Fibroblast of skin of left quadriceps (primary cell): ENCODE data around the gene DTNB.

Experiments
- DNase-seq, 2 experiments: peaks; one replicate each; pipeline ENCODE4 v3.0.0-alpha.2; 2013; ENCODE audit warnings: low read depth in 2 of 2

DTNB gene

GRCh38 chr2:25505182-25505581 lies 168.2 kb downstream of the DTNB start:
- DNase-seq = no peak

GRCh38 chr2:25504266-25504665 lies 169.1 kb downstream of the DTNB start:
- DNase-seq = no peak

- no peak for DNase-seq
These were observed 174.2 kb downstream of the DTNB start for GRCh38 chr2:25499157-25499556.

- DNase-seq = no peak
These were observed 175.4 kb downstream of the DTNB start for GRCh38 chr2:25497918-25498407.

- DNase-seq = no peak
These were observed 176.0 kb downstream of the DTNB start for GRCh38 chr2:25497229-25497917.

- DNase-seq = peak; percentile 42 to 45
These were observed 178.8 kb downstream of the DTNB start for GRCh38 chr2:25494616-25495015.

- no peak for DNase-seq
These were observed 180.2 kb downstream of the DTNB start for GRCh38 chr2:25493207-25493606.

GRCh38 chr2:25492726-25493125 lies 180.7 kb downstream of the DTNB start:
- no peak for DNase-seq

- peak in 1 of 2 experiments; percentile 16 for DNase-seq
These were observed 181.3 kb downstream of the DTNB start for GRCh38 chr2:25491966-25492532.

GRCh38 chr2:25491003-25491696 lies 182.2 kb downstream of the DTNB start:
- no peak for DNase-seq

GRCh38 chr2:25490217-25490616 lies 183.2 kb downstream of the DTNB start:
- no peak for DNase-seq

GRCh38 chr2:25489631-25490030 lies 183.7 kb downstream of the DTNB start:
- no peak for DNase-seq

- DNase-seq = no peak
These were observed 189.6 kb downstream of the DTNB start for GRCh38 chr2:25483607-25484266.

- DNase-seq = no peak
These were observed 191.0 kb downstream of the DTNB start for GRCh38 chr2:25482341-25482740.

- DNase-seq = peak; percentile 64 to 70
These were observed 191.7 kb downstream of the DTNB start for GRCh38 chr2:25481381-25482300.

GRCh38 chr2:25480561-25480960 lies 192.8 kb downstream of the DTNB start:
- no peak for DNase-seq

- DNase-seq = no peak
These were observed 193.6 kb downstream of the DTNB start for GRCh38 chr2:25479761-25480160.

- no peak for DNase-seq
These were observed 194.6 kb downstream of the DTNB start for GRCh38 chr2:25478736-25479135.

GRCh38 chr2:25473758-25474340 lies 199.5 kb downstream of the DTNB start:
- DNase-seq = peak in 1 of 2 experiments; percentile 15

GRCh38 chr2:25473131-25473530 lies 200.2 kb downstream of the DTNB start:
- no peak for DNase-seq

GRCh38 chr2:25470806-25471205 lies 202.6 kb downstream of the DTNB start:
- DNase-seq = peak in 1 of 2 experiments; percentile 14
